Lung (tissue), 12 donors: ENCODE data around the gene APBB2. TPM values are rescaled to one million over a fixed set of nuclear protein-coding genes. Genes with fewer than 3 reads are reported as not detected.

Experiments
- ATAC-seq: fragments of 200-7000 bp; cut with Tn5 transposase; one replicate; pipeline ENCODE4 v1.9.1; 2020; ENCODE audit warnings: moderate number of reproducible peaks; ENCODE audit not compliant: insufficient read depth, low FRiP score
- DNase-seq, 3 donors: peaks; one replicate each; pipeline ENCODE4 v3.0.0-alpha.2; 2013 to 2017
- H3K27ac ChIP-seq, 2 donors: one replicate each; pipeline ENCODE4 v1.5.1; 2013; ENCODE audit warnings: mild to moderate bottlenecking in 2 of 2, moderate library complexity in 2 of 2, control low read depth in 1 of 2, inconsistent platforms in 1 of 2, low read depth in 1 of 2, low read length in 1 of 2
- H3K27me3 ChIP-seq, 3 donors: one replicate each; pipeline ENCODE4 v1.5.1; 2013; ENCODE audit warnings: low read length in 2 of 3; ENCODE audit not compliant: control insufficient read depth in 3 of 3, insufficient read depth in 3 of 3
- H3K36me3 ChIP-seq, 4 donors: one replicate each; pipeline ENCODE4 v1.5.1; 2013; ENCODE audit warnings: low read length in 4 of 4, mild to moderate bottlenecking in 1 of 4, moderate library complexity in 1 of 4; ENCODE audit not compliant: control insufficient read depth in 4 of 4, insufficient read depth in 4 of 4
- H3K4me1 ChIP-seq, 5 donors: one replicate each; pipeline ENCODE4 v1.5.1; 2013; ENCODE audit warnings: low read length in 5 of 5, mild to moderate bottlenecking in 2 of 5, moderate library complexity in 1 of 5; ENCODE audit not compliant: control insufficient read depth in 5 of 5, insufficient read depth in 5 of 5
- H3K4me3 ChIP-seq: one replicate; pipeline ENCODE4 v1.5.1; 2013; ENCODE audit warnings: mild to moderate bottlenecking, control low read depth, moderate library complexity
- H3K9ac ChIP-seq, 2 donors: one replicate each; pipeline ENCODE4 v1.5.1; 2013; ENCODE audit warnings: low read length in 2 of 2, control low read depth in 1 of 2; ENCODE audit not compliant: insufficient read depth in 1 of 2
- H3K9me3 ChIP-seq, 4 donors: one replicate each; pipeline ENCODE4 v1.5.1; 2013; ENCODE audit warnings: low read length in 3 of 4, mild to moderate bottlenecking in 1 of 4, moderate library complexity in 1 of 4; ENCODE audit not compliant: control insufficient read depth in 4 of 4, insufficient read depth in 3 of 4
- CTCF ChIP-seq: IDR thresholded peaks from 2 replicates; pipeline ENCODE4 v1.5.1; 2012; ENCODE audit warnings: mild to moderate bottlenecking; ENCODE audit errors: control extremely low read depth, extremely low read depth
- WGBS, 2 donors: extraction: QIAGEN DNeasy Blood & Tissue Kit; methylation state at CpG; one replicate each; pipeline ENCODE4 v1.1.7; 2013; 5-methylcytosine and 5-hydroxymethylcytosine counted together
- polyA plus RNA-seq, 2 donors: library from polyadenylated mRNA; stranded (reverse); fragments of 200-250 nt; gene quantifications; one replicate each; pipeline ENCODE4 v1.2.1, GENCODE V29; 2013
- total RNA-seq, 2 donors: library from RNA; depleted of rRNA in 1 of 2; stranded (reverse); fragments of >200 nt in 1 of 2; gene quantifications; one replicate each; pipeline ENCODE4 v1.2.1, GENCODE V29; 2014 to 2021
- donor health status: control.
- donor health status: control.
- donor health status: Bipolar disorder and iron deficiency.
- donor health status: healthy.
- donor health status: DM: yes; HTN: yes; CAD: no.

The APBB2 gene
- total and polyA plus RNA-seq, 4 donors, result 13.3 to 99.0 (median 40.4) TPM

GRCh38 chr4:41157009-41157408 is 57.3 kb downstream of the APBB2 start:
- Histone ChIP-seq H3K36me3 (no peaks in the 10 kb centered on the region), H3K4me3 (no peak overlapping the region), H3K27ac (no peak overlapping the region), H3K9ac (no peak overlapping the region), H3K27me3 (no peaks in the 10 kb centered on the region), H3K4me1 (peaks cover 5 to 15% (median 5%) of the 10 kb centered on the region in 5 donors), H3K9me3 (peaks cover 0 to 2% (median 0%) of the 10 kb centered on the region in 4 donors)
- 91 to 92% methylated on average over 6 of the region's 6 CpGs for WGBS, 2 donors
- DNase-seq, result no peak
- TF ChIP-seq CTCF, result no peak
- ATAC-seq, result no peak

DNA sequence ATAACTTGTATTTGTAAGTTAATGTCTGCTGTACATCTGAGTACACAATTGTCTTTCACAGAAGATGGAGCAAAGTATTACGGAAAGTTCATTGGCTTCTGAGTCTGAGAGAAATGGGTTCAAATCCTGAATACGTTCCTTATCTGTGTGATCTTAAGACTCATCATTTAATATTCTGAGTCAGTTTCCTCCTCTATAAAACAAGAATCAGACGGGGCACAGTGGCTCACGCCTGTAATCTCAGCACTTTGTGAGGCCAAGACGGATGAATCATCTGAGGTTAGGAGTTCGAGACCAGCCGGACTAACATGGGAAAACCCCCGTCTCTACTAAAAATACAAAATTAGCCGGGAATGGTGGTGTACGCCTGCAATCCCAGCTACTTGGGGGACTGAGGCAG is 57.8 kb downstream of the APBB2 start:
- Histone ChIP-seq H3K4me1 (peaks cover 5 to 15% (median 5%) of the 10 kb centered on the region in 5 donors), H3K4me3 (no peak overlapping the region), H3K9ac (no peak overlapping the region), H3K27ac (no peak overlapping the region), H3K9me3 (peaks cover 0 to 2% (median 0%) of the 10 kb centered on the region in 4 donors), H3K36me3 (no peaks in the 10 kb centered on the region), H3K27me3 (no peaks in the 10 kb centered on the region)
- ATAC-seq (no peak), DNase-seq (no peak)
- TF ChIP-seq CTCF, result no peak
- 80 to 85% methylated on average over 10 of the region's 10 CpGs for WGBS, 2 donors

DNA sequence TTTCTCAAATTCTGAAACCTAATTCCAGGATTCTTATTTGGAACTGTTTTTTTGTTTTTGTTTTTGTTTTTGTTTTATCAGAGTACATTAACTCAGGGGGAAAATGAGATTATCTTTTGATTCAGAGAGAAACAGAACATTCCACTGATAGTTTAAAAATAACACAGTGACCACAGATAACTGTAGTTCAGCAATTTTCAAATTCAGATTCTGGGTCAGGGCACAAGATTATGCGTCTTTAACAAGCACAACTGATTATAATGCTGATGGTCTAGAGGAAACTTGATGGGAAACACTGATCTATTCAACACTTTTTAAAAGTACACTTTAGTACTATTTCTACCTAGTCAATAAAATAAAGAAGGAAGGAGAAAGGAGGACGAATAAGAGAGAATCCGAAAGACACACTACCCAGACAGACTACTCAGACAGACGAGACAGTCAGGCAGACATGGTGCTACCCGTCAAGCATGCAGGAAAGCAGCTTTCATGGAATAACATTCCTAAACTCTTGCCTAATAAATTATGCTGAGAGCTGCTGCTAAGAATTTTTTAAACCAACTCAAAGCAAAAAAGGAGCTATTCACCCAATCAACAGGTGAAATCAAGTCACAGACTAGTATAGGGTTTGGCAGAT is 59.0 kb downstream of the APBB2 start:
- ATAC-seq (no peak), DNase-seq (peak in 2 of 3 donors; percentile 42 to 54)
- Histone ChIP-seq H3K4me1 (peaks cover 5 to 15% (median 5%) of the 10 kb centered on the region in 5 donors), H3K9ac (no peak overlapping the region), H3K4me3 (no peak overlapping the region), H3K27me3 (no peaks in the 10 kb centered on the region), H3K9me3 (peaks cover 0 to 2% (median 0%) of the 10 kb centered on the region in 4 donors), H3K27ac (no peak overlapping the region), H3K36me3 (no peaks in the 10 kb centered on the region)
- WGBS, 2 donors, result 62 to 78% methylated on average over 5 of the region's 5 CpGs
- no peak for TF ChIP-seq CTCF

DNA sequence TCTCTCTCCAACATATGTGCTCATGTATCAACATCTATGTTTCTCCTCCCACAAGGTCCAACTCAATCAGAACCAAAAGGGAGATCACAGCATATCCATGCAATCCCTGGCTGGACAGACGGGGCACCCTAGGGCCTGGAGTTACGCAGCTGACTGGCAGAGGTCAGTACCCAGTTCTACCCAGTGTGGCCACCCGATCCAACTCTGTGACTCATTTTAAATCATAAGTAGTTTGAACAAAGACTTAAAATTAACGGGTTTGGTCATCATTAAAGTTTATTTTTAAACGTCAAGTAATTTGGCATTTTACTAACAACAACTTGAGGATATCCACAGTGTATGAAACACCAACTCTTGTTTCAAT is 59.5 kb downstream of the APBB2 start:
- TF ChIP-seq CTCF, result no peak
- Histone ChIP-seq H3K36me3 (no peaks in the 10 kb centered on the region), H3K4me3 (no peak overlapping the region), H3K9ac (no peak overlapping the region), H3K27me3 (no peaks in the 10 kb centered on the region), H3K4me1 (peaks cover 5 to 15% (median 5%) of the 10 kb centered on the region in 5 donors), H3K27ac (peak overlapping the region in 1 of 2 donors; percentile 67), H3K9me3 (peaks cover 0 to 2% (median 0%) of the 10 kb centered on the region in 4 donors)
- ATAC-seq (no peak), DNase-seq (no peak)
- 71 to 88% methylated on average over 5 of the region's 5 CpGs for WGBS, 2 donors
